OCI-LY3 (cell line): ENCODE results near the gene ZYG11B.
"Not testable (repeated sequence)": the region's sequence is repeated elsewhere in the genome, so short reads cannot be mapped to it uniquely, and the experiment has no call there.

Source experiments
- CTCF ChIP-seq: fragments of 200-600, 300-600 bp; sonication (generic); IDR thresholded peaks from 2 replicates; pipeline ENCODE4 v1.5.1; 2014; ENCODE audit warnings: antibody characterized with exemption, low read length, low read depth
- EZH2phosphoT487 ChIP-seq: fragments of 200-600 bp; shearing (Covaris generic); IDR thresholded peaks from 2 replicates; pipeline ENCODE4 v1.6.1; 2018; ENCODE audit warnings: antibody characterized with exemption, mixed run types, low read depth

DNA sequence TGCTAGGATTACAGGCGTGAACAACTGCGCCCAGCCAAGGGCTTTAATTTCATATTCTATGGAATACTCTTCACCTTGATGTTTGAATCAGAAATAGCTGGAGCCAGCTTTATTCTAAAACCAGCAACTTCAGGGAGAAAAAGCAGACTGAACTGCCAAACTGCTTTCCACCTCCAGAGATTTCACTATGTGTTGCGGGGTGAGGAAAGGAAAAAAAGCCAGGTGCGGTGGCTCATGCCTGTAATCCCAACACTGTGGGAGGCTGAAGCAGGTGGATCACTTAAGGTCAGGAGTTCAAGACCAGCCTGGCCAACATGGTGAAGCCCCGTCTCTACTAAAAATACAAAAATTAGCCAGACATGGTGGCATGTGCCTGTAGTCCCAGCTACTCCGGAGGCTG lies 11.0 kb upstream of the ZYG11B start:
- not testable (repeated sequence) for TF ChIP-seq CTCF, EZH2phosphoT487
